H9 (cell line): ENCODE results near the gene LAYN. TPM values are rescaled to one million over a fixed set of nuclear protein-coding genes. Genes with fewer than 3 reads are reported as not detected.

ENCODE experiments used
- DNase-seq: peaks from one replicate; pipeline ENCODE4 v3.0.0-alpha.2; 2017
- H2AFZ ChIP-seq: one replicate; pipeline ENCODE4 v1.6.1; 2013; ENCODE audit warnings: mild to moderate bottlenecking, low read length, control low read depth, moderate library complexity
- H2AK5ac ChIP-seq: 2 replicates; pipeline ENCODE4 v1.6.1; 2013; ENCODE audit warnings: low read length, control low read depth, mixed read lengths; ENCODE audit not compliant: insufficient read length
- H2BK120ac ChIP-seq: one replicate; pipeline ENCODE4 v1.6.1; 2013; ENCODE audit warnings: low read depth, mild to moderate bottlenecking, low read length, control low read depth, inconsistent platforms; ENCODE audit not compliant: poor library complexity, severe bottlenecking
- H2BK12ac ChIP-seq: 2 replicates; pipeline ENCODE4 v1.6.1; 2013; ENCODE audit warnings: low read length, control low read depth, mixed read lengths, low read depth; ENCODE audit not compliant: insufficient read length
- H2BK15ac ChIP-seq: 2 replicates; pipeline ENCODE4 v1.6.1; 2013; ENCODE audit warnings: low read depth, low read length, control low read depth
- H2BK20ac ChIP-seq: one replicate; pipeline ENCODE4 v1.6.1; 2013; ENCODE audit warnings: low read depth, mild to moderate bottlenecking, low read length, control low read depth, inconsistent platforms; ENCODE audit not compliant: poor library complexity, severe bottlenecking
- H2BK5ac ChIP-seq: 2 replicates; pipeline ENCODE4 v1.6.1; 2013; ENCODE audit warnings: low read length, control low read depth, mixed read lengths; ENCODE audit not compliant: insufficient read length
- H3K14ac ChIP-seq: 2 replicates; pipeline ENCODE4 v1.6.1; 2013; ENCODE audit warnings: low read length, control low read depth; ENCODE audit not compliant: insufficient read depth
- H3K18ac ChIP-seq: 2 replicates; pipeline ENCODE4 v1.6.1; 2013; ENCODE audit warnings: low read depth, mild to moderate bottlenecking, mixed read lengths, low read length, control low read depth; ENCODE audit not compliant: insufficient read length
- H3K23ac ChIP-seq: 2 replicates; pipeline ENCODE4 v1.6.1; 2013; ENCODE audit warnings: low read length, control low read depth, mixed read lengths, low read depth; ENCODE audit not compliant: insufficient read length
- H3K23me2 ChIP-seq: 2 replicates; pipeline ENCODE4 v1.6.1; 2013; ENCODE audit warnings: low read depth, mild to moderate bottlenecking, mixed read lengths, low read length, control low read depth; ENCODE audit not compliant: insufficient read length, poor library complexity, severe bottlenecking
- H3K27ac ChIP-seq: 2 replicates; pipeline ENCODE4 v1.5.1; 2013; ENCODE audit warnings: low read length, control low read depth, mixed read lengths, low read depth; ENCODE audit not compliant: insufficient read length
- H3K27me3 ChIP-seq: 2 replicates; pipeline ENCODE4 v1.6.1; 2013; ENCODE audit warnings: low read length, control low read depth, inconsistent platforms; ENCODE audit not compliant: insufficient read depth
- H3K4ac ChIP-seq: 2 replicates; pipeline ENCODE4 v1.6.1; 2013; ENCODE audit warnings: low read depth, mild to moderate bottlenecking, control low read depth, inconsistent platforms, low read length, moderate library complexity
- H3K4me1 ChIP-seq: 2 replicates; pipeline ENCODE4 v1.6.1; 2013; ENCODE audit warnings: low read length, control low read depth, inconsistent platforms; ENCODE audit not compliant: insufficient read depth
- H3K4me2 ChIP-seq: 2 replicates; pipeline ENCODE4 v1.6.1; 2013; ENCODE audit warnings: low read length, control low read depth, mixed read lengths; ENCODE audit not compliant: insufficient read length, insufficient read depth
- H3K56ac ChIP-seq: 2 replicates; pipeline ENCODE4 v1.6.1; 2013; ENCODE audit warnings: low read depth, mild to moderate bottlenecking, mixed read lengths, low read length, control low read depth; ENCODE audit not compliant: insufficient read length
- H3K79me1 ChIP-seq: 2 replicates; pipeline ENCODE4 v1.6.1; 2013; ENCODE audit warnings: low read depth, mild to moderate bottlenecking, moderate library complexity, low read length, control low read depth, inconsistent platforms; ENCODE audit not compliant: insufficient read depth, poor library complexity, severe bottlenecking
- H3K79me2 ChIP-seq: 2 replicates; pipeline ENCODE4 v1.6.1; 2013; ENCODE audit warnings: low read length, control low read depth, inconsistent platforms; ENCODE audit not compliant: insufficient read depth
- H3K9ac ChIP-seq: 2 replicates; pipeline ENCODE4 v1.6.1; 2013; ENCODE audit warnings: low read length, control low read depth, mixed read lengths; ENCODE audit not compliant: insufficient read length; ENCODE audit errors: extremely low read depth
- H3K9me3 ChIP-seq: one replicate; pipeline ENCODE4 v1.6.1; 2013; ENCODE audit warnings: low read depth, low read length, inconsistent platforms; ENCODE audit not compliant: control insufficient read depth
- H3T11ph ChIP-seq: one replicate; pipeline ENCODE4 v1.6.1; 2013; ENCODE audit warnings: mild to moderate bottlenecking, low read length, control low read depth, inconsistent platforms
- H4K20me1 ChIP-seq: one replicate; pipeline ENCODE4 v1.6.1; 2013; ENCODE audit not compliant: control insufficient read depth, insufficient read length, insufficient read depth
- H4K5ac ChIP-seq: 2 replicates; pipeline ENCODE4 v1.6.1; 2013; ENCODE audit warnings: low read depth, mild to moderate bottlenecking, mixed read lengths, low read length, control low read depth; ENCODE audit not compliant: insufficient read length
- H4K8ac ChIP-seq: replicated peaks from 2 replicates; pipeline ENCODE4 v1.6.1; 2013; ENCODE audit warnings: low read length, control low read depth, mixed read lengths, low read depth; ENCODE audit not compliant: insufficient read length
- H4K91ac ChIP-seq: 2 replicates; pipeline ENCODE4 v1.6.1; 2013; ENCODE audit warnings: low read depth, mild to moderate bottlenecking, moderate library complexity, mixed read lengths, low read length, control low read depth; ENCODE audit not compliant: insufficient read length
- H3K27ac Mint-ChIP-seq, 3 experiments: 2 replicates in 2 of 3; 3 replicates in 1 of 3; pipeline ENCODE4 v1.8.0; 2020 to 2021; ENCODE audit warnings: mixed read lengths in 3 of 3, mild to moderate bottlenecking in 1 of 3, moderate library complexity in 1 of 3
- H3K27me3 Mint-ChIP-seq: 2 replicates; pipeline ENCODE4 v1.8.0; 2021; ENCODE audit warnings: low read depth, mild to moderate bottlenecking, moderate library complexity, mixed read lengths
- H3K36me3 Mint-ChIP-seq, 3 experiments: 2 replicates in 2 of 3; 3 replicates in 1 of 3; pipeline ENCODE4 v1.8.0; 2020 to 2021; ENCODE audit warnings: low read depth in 3 of 3, mixed read lengths in 3 of 3; ENCODE audit not compliant: insufficient read depth in 1 of 3
- H3K4me1 Mint-ChIP-seq, 2 experiments: 2 replicates each; pipeline ENCODE4 v1.8.0; 2020; ENCODE audit warnings: mixed read lengths in 2 of 2
- H3K4me3 Mint-ChIP-seq, 2 experiments: 2 replicates in 1 of 2; 3 replicates in 1 of 2; pipeline ENCODE4 v1.8.0; 2020 to 2021; ENCODE audit warnings: mild to moderate bottlenecking in 2 of 2, mixed read lengths in 2 of 2, moderate library complexity in 1 of 2
- H3K9me3 Mint-ChIP-seq, 2 experiments: 2 replicates in 1 of 2; 3 replicates in 1 of 2; pipeline ENCODE4 v1.8.0; 2020; ENCODE audit warnings: mild to moderate bottlenecking in 2 of 2, mixed read lengths in 2 of 2, moderate library complexity in 1 of 2
- WGBS: extraction: QIAGEN DNeasy Blood & Tissue Kit; methylation state at CpG from one replicate; pipeline ENCODE4 v1.1.7; 2013; ENCODE audit warnings: missing lambda C conversion rate, low lambda C conversion rate, mixed read lengths; ENCODE audit not compliant: insufficient read length; ENCODE audit errors: extremely low coverage; 5-methylcytosine and 5-hydroxymethylcytosine counted together
- total RNA-seq: library from RNA; stranded (reverse); gene quantifications from 2 replicates; pipeline ENCODE4 v1.2.1, GENCODE V29; 2021
- TF ChIP-seq, protein P1 (sequence below): fragments of 200-600 bp; sonication (generic); conservative IDR thresholded peaks from 3 replicates; pipeline ENCODE4 v1.8.0; 2021; ENCODE audit warnings: antibody characterized with exemption, mild to moderate bottlenecking

LAYN gene
- total RNA-seq, 1 experiment from 2014 or later = 3.1 TPM

DNA sequence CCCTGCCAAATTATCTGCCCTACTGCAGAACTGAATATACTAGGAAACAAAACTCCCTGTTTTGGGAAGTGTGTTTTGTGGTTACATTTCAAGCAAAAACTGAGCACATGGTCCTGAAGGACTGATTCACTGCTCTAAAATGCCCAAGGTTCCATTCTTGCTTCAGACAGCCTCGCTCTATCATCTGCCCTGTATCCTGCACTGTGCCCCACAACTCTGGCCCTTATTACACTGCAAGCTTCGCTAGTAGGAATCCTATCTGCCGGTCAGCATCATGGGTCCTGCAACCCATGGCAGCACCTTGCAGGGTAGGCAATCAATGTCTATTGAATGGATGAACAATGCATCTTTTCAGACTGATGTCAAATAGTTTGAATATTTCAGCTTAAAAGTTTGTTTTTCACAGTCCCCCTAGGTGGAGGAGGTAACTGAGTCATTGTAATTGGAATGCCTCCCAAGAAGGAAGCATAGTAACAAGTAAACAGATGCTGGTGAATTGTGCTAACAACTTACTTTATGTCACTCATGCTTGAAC, 21.3 kb downstream of the LAYN start:
- Histone ChIP-seq H4K5ac (no peak overlapping the region), H4K91ac (no peak overlapping the region), H3K79me1 (no peaks in the 10 kb centered on the region), H4K20me1 (no peaks in the 10 kb centered on the region), H2BK12ac (no peak overlapping the region), H3K56ac (no peak overlapping the region), H3K79me2 (no peaks in the 10 kb centered on the region), H3K9ac (no peak overlapping the region), H2AFZ (no peak overlapping the region), H3K27me3 (no peaks in the 10 kb centered on the region), H2AK5ac (no peak overlapping the region), H3K9me3 (no peaks in the 10 kb centered on the region), H2BK5ac (no peak overlapping the region), H3K23me2 (no peaks in the 10 kb centered on the region), H3K4ac (no peak overlapping the region), H3K23ac (no peak overlapping the region), H3K14ac (no peak overlapping the region), H3K4me2 (no peak overlapping the region), H3T11ph (no peak overlapping the region), H2BK120ac (no peak overlapping the region), H3K27ac (no peak overlapping the region), H3K4me1 (peaks cover 6% of the 10 kb centered on the region; the same call in 1 of the 2 replicates), H4K8ac (no peak overlapping the region), H2BK20ac (no peak overlapping the region), H2BK15ac (no peak overlapping the region), H3K18ac (no peak overlapping the region)
- H3K36me3 Mint-ChIP-seq = peaks cover 2 to 8% (median 3%) of the 10 kb centered on the region in 3 experiments; a peak in 6 of 7 replicates
- H3K27me3 Mint-ChIP-seq = no peaks in the 10 kb centered on the region
- TF ChIP-seq, protein P1, sequence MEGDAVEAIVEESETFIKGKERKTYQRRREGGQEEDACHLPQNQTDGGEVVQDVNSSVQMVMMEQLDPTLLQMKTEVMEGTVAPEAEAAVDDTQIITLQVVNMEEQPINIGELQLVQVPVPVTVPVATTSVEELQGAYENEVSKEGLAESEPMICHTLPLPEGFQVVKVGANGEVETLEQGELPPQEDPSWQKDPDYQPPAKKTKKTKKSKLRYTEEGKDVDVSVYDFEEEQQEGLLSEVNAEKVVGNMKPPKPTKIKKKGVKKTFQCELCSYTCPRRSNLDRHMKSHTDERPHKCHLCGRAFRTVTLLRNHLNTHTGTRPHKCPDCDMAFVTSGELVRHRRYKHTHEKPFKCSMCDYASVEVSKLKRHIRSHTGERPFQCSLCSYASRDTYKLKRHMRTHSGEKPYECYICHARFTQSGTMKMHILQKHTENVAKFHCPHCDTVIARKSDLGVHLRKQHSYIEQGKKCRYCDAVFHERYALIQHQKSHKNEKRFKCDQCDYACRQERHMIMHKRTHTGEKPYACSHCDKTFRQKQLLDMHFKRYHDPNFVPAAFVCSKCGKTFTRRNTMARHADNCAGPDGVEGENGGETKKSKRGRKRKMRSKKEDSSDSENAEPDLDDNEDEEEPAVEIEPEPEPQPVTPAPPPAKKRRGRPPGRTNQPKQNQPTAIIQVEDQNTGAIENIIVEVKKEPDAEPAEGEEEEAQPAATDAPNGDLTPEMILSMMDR = no peak
- peak overlapping the region; percentile 4 to 80 (median 45); a peak in 4 of 7 replicates for H3K27ac Mint-ChIP-seq
- peaks cover 37 to 42% of the 10 kb centered on the region in 2 experiments for H3K4me1 Mint-ChIP-seq
- WGBS = no CpG with 5 or more reads among the region's 3 CpGs
- peaks cover 0 to 2% of the 10 kb centered on the region in 2 experiments; a peak in 2 of 5 replicates for H3K9me3 Mint-ChIP-seq
- no peak for DNase-seq
- no peak overlapping the region for H3K4me3 Mint-ChIP-seq
